GM23338 (cell line): ENCODE measurements around the gene TRIM37. TPM values are rescaled to one million over a fixed set of nuclear protein-coding genes. Genes with fewer than 3 reads are reported as not detected.

Experiments
- ATAC-seq: fragments of 200-7000 bp; cut with Tn5 transposase; 3 replicates; pipeline ENCODE4 v1.9.1; 2020
- DNase-seq: peaks from one replicate; pipeline ENCODE4 v3.0.0-alpha.2; 2015; ENCODE audit warnings: low spot score
- H2AFZ ChIP-seq: fragments of 200-600 bp; sonication (generic); 2 replicates; pipeline ENCODE4 v1.8.0; 2016; ENCODE audit warnings: antibody characterized with exemption, mild to moderate bottlenecking, moderate library complexity
- H3F3A ChIP-seq: fragments of 200-600 bp; sonication (generic); replicated peaks from 2 replicates; pipeline ENCODE4 v1.8.0; 2017; ENCODE audit warnings: antibody characterized with exemption, mixed run types, low read depth
- H3K27ac ChIP-seq: fragments of 200-600 bp; sonication (generic); 2 replicates; pipeline ENCODE4 v1.6.1; 2016; ENCODE audit warnings: low read depth
- H3K27me3 ChIP-seq: fragments of 200-600 bp; sonication (generic); 2 replicates; pipeline ENCODE4 v1.8.0; 2016; ENCODE audit warnings: mild to moderate bottlenecking, mixed run types, moderate library complexity; ENCODE audit not compliant: insufficient read depth
- H3K36me3 ChIP-seq: fragments of 200-600 bp; sonication (generic); 2 replicates; pipeline ENCODE4 v1.8.0; 2016; ENCODE audit warnings: mild to moderate bottlenecking; ENCODE audit not compliant: insufficient read depth
- H3K4me1 ChIP-seq: fragments of 200-600 bp; sonication (generic); 2 replicates; pipeline ENCODE4 v1.8.0; 2016; ENCODE audit warnings: mild to moderate bottlenecking, moderate library complexity; ENCODE audit not compliant: insufficient read depth
- H3K4me2 ChIP-seq: fragments of 200-600 bp; sonication (generic); 2 replicates; pipeline ENCODE4 v1.7.1; 2017; ENCODE audit warnings: mixed run types
- H3K4me3 ChIP-seq: fragments of 200-600 bp; sonication (generic); 2 replicates; pipeline ENCODE4 v1.6.1; 2016; ENCODE audit warnings: mixed run types
- H3K79me2 ChIP-seq: fragments of 200-600 bp; sonication (generic); replicated peaks from 2 replicates; pipeline ENCODE4 v1.8.0; 2017; ENCODE audit warnings: mild to moderate bottlenecking; ENCODE audit not compliant: insufficient read depth
- H3K9me2 ChIP-seq: fragments of 200-600 bp; sonication (generic); 2 replicates; pipeline ENCODE4 v1.8.0; 2017; ENCODE audit not compliant: insufficient read depth
- H4K20me1 ChIP-seq: fragments of 200-600 bp; sonication (generic); replicated peaks from 2 replicates; pipeline ENCODE4 v1.8.0; 2017; ENCODE audit warnings: mild to moderate bottlenecking; ENCODE audit not compliant: insufficient read depth
- H3K27ac Mint-ChIP-seq: 2 replicates; pipeline ENCODE4 v1.8.0; 2020; ENCODE audit warnings: inconsistent platforms, mild to moderate bottlenecking, moderate library complexity, mixed read lengths
- H3K27me3 Mint-ChIP-seq: 3 replicates; pipeline ENCODE4 v1.8.0; 2022; ENCODE audit warnings: low read depth, mild to moderate bottlenecking, moderate library complexity, mixed read lengths, inconsistent platforms; ENCODE audit not compliant: insufficient read depth, poor library complexity
- H3K36me3 Mint-ChIP-seq: 3 replicates; pipeline ENCODE4 v1.8.0; 2021; ENCODE audit warnings: low read depth, mild to moderate bottlenecking, inconsistent platforms, moderate library complexity, mixed read lengths
- H3K4me1 Mint-ChIP-seq: 3 replicates; pipeline ENCODE4 v1.8.0; 2020; ENCODE audit warnings: mild to moderate bottlenecking, inconsistent platforms, mixed read lengths
- H3K4me3 Mint-ChIP-seq: 3 replicates; pipeline ENCODE4 v1.8.0; 2021; ENCODE audit warnings: moderate library complexity, mild to moderate bottlenecking, inconsistent platforms, mixed read lengths
- H3K9me3 Mint-ChIP-seq: 3 replicates; pipeline ENCODE4 v1.8.0; 2020; ENCODE audit warnings: moderate library complexity, mild to moderate bottlenecking, inconsistent platforms, mixed read lengths
- EZH2phosphoT487 ChIP-seq: fragments of 200-600 bp; sonication (generic); IDR thresholded peaks from one replicate; pipeline ENCODE4 v1.8.1; 2018; ENCODE audit warnings: antibody characterized with exemption; ENCODE audit not compliant: unreplicated experiment
- JUNB ChIP-seq: IDR thresholded peaks from one replicate; pipeline ENCODE4 v1.6.1; 2016; ENCODE audit warnings: antibody characterized with exemption; ENCODE audit not compliant: unreplicated experiment
- POLR2AphosphoS5 ChIP-seq: IDR thresholded peaks from 2 replicates; pipeline ENCODE4 v1.6.1; 2016; ENCODE audit warnings: antibody characterized with exemption, low read depth
- STAT1 ChIP-seq: IDR thresholded peaks from one replicate; pipeline ENCODE4 v1.6.1; 2016; ENCODE audit warnings: antibody characterized with exemption; ENCODE audit not compliant: unreplicated experiment
- ZNF114 ChIP-seq: fragments of 250-450 bp; sonication (Bioruptor Pico); IDR thresholded peaks from 2 replicates; pipeline ENCODE4 v1.5.0; 2020; ENCODE audit warnings: mild to moderate bottlenecking, moderate library complexity
- ZNF331 ChIP-seq: fragments of 250-450 bp; sonication (Bioruptor Pico); IDR thresholded peaks from 2 replicates; pipeline ENCODE4 v1.5.0; 2020; ENCODE audit warnings: low read depth, mild to moderate bottlenecking, moderate library complexity
- polyA plus RNA-seq: library from polyadenylated mRNA; unstranded; fragments of >200 nt; fragmentation: Nextera tagmentation; extraction: Ambion mirVana; gene quantifications from 2 replicates; pipeline ENCODE4 v1.2.1, GENCODE V29; 2016
- total RNA-seq: library from RNA; depleted of rRNA; stranded (reverse); fragments of >200 nt; shearing (Covaris generic); gene quantifications from 2 replicates; pipeline ENCODE4 v1.2.3, GENCODE V29; 2014
- TF ChIP-seq, protein P1 (sequence below), 2 experiments: fragments of 200-600 bp in 1 of 2; sonication (generic) in 1 of 2; conservative IDR thresholded peaks; 2 replicates each; pipeline versions ENCODE4 v1.5.1 to v1.6.1; 2016 to 2017; ENCODE audit warnings: antibody characterized with exemption in 2 of 2, low read depth in 2 of 2, mild to moderate bottlenecking in 2 of 2, moderate library complexity in 1 of 2
- TF ChIP-seq, protein P2 (sequence below): fragments of 250-450 bp; sonication (Bioruptor Pico); IDR thresholded peaks from 2 replicates; pipeline ENCODE4 v1.5.0; 2020; ENCODE audit warnings: mild to moderate bottlenecking, moderate library complexity
- TF ChIP-seq, protein P3 (sequence below): IDR thresholded peaks from one replicate; pipeline ENCODE4 v1.6.1; 2018; ENCODE audit warnings: antibody characterized with exemption; ENCODE audit not compliant: unreplicated experiment

Gene TRIM37
- total and polyA plus RNA-seq, 2 experiments from 2014 or later = 61.1 to 71.2 TPM

DNA sequence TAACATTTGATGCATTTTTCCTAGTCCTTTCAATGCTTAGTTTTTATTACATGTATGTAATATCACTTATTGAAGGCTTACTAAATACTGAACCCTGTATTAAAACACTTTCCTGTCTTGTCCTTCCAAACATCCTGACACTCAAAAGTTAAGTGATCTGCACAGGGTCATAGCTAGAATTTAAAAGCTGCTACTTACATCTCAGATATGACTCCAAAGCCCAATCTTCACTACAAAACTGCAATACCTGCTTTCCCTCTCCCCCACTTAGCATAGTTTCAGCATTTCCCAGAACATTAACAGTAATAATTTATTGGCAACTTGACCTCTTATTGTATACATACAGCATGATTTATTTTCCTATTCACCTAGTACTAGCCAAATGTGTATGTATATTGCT lies 4.3 kb upstream of the TRIM37 start:
- H3K4me1 Mint-ChIP-seq = no peaks in the 10 kb centered on the region
- no peak overlapping the region for H3K4me3 Mint-ChIP-seq
- peaks cover 12% of the 10 kb centered on the region for H3K27me3 Mint-ChIP-seq
- Histone ChIP-seq H4K20me1 (peaks cover 10% of the 10 kb centered on the region), H3K79me2 (peaks cover 25% of the 10 kb centered on the region), H2AFZ (no peak overlapping the region), H3K9me2 (no peaks in the 10 kb centered on the region), H3K27me3 (no peaks in the 10 kb centered on the region), H3F3A (peaks cover 10% of the 10 kb centered on the region), H3K4me3 (no peak overlapping the region), H3K36me3 (peaks cover 10% of the 10 kb centered on the region), H3K4me1 (no peaks in the 10 kb centered on the region), H3K27ac (no peak overlapping the region), H3K4me2 (no peak overlapping the region)
- H3K9me3 Mint-ChIP-seq = no peaks in the 10 kb centered on the region
- H3K27ac Mint-ChIP-seq = no peak overlapping the region; the same call in 1 of the 2 replicates
- peaks cover 20% of the 10 kb centered on the region for H3K36me3 Mint-ChIP-seq
- DNase-seq = no peak
- no peak for ATAC-seq
- no peak for TF ChIP-seq ZNF331
- TF ChIP-seq, protein P1, sequence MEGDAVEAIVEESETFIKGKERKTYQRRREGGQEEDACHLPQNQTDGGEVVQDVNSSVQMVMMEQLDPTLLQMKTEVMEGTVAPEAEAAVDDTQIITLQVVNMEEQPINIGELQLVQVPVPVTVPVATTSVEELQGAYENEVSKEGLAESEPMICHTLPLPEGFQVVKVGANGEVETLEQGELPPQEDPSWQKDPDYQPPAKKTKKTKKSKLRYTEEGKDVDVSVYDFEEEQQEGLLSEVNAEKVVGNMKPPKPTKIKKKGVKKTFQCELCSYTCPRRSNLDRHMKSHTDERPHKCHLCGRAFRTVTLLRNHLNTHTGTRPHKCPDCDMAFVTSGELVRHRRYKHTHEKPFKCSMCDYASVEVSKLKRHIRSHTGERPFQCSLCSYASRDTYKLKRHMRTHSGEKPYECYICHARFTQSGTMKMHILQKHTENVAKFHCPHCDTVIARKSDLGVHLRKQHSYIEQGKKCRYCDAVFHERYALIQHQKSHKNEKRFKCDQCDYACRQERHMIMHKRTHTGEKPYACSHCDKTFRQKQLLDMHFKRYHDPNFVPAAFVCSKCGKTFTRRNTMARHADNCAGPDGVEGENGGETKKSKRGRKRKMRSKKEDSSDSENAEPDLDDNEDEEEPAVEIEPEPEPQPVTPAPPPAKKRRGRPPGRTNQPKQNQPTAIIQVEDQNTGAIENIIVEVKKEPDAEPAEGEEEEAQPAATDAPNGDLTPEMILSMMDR (conservative IDR thresholded peaks at IDR 0.05; ENCODE audit: low read depth in 2 of 2) = no peak
- no peak for TF ChIP-seq EZH2phosphoT487
- no peak for TF ChIP-seq POLR2AphosphoS5
- no peak for TF ChIP-seq STAT1
- TF ChIP-seq JUNB = no peak
- TF ChIP-seq, protein P2, sequence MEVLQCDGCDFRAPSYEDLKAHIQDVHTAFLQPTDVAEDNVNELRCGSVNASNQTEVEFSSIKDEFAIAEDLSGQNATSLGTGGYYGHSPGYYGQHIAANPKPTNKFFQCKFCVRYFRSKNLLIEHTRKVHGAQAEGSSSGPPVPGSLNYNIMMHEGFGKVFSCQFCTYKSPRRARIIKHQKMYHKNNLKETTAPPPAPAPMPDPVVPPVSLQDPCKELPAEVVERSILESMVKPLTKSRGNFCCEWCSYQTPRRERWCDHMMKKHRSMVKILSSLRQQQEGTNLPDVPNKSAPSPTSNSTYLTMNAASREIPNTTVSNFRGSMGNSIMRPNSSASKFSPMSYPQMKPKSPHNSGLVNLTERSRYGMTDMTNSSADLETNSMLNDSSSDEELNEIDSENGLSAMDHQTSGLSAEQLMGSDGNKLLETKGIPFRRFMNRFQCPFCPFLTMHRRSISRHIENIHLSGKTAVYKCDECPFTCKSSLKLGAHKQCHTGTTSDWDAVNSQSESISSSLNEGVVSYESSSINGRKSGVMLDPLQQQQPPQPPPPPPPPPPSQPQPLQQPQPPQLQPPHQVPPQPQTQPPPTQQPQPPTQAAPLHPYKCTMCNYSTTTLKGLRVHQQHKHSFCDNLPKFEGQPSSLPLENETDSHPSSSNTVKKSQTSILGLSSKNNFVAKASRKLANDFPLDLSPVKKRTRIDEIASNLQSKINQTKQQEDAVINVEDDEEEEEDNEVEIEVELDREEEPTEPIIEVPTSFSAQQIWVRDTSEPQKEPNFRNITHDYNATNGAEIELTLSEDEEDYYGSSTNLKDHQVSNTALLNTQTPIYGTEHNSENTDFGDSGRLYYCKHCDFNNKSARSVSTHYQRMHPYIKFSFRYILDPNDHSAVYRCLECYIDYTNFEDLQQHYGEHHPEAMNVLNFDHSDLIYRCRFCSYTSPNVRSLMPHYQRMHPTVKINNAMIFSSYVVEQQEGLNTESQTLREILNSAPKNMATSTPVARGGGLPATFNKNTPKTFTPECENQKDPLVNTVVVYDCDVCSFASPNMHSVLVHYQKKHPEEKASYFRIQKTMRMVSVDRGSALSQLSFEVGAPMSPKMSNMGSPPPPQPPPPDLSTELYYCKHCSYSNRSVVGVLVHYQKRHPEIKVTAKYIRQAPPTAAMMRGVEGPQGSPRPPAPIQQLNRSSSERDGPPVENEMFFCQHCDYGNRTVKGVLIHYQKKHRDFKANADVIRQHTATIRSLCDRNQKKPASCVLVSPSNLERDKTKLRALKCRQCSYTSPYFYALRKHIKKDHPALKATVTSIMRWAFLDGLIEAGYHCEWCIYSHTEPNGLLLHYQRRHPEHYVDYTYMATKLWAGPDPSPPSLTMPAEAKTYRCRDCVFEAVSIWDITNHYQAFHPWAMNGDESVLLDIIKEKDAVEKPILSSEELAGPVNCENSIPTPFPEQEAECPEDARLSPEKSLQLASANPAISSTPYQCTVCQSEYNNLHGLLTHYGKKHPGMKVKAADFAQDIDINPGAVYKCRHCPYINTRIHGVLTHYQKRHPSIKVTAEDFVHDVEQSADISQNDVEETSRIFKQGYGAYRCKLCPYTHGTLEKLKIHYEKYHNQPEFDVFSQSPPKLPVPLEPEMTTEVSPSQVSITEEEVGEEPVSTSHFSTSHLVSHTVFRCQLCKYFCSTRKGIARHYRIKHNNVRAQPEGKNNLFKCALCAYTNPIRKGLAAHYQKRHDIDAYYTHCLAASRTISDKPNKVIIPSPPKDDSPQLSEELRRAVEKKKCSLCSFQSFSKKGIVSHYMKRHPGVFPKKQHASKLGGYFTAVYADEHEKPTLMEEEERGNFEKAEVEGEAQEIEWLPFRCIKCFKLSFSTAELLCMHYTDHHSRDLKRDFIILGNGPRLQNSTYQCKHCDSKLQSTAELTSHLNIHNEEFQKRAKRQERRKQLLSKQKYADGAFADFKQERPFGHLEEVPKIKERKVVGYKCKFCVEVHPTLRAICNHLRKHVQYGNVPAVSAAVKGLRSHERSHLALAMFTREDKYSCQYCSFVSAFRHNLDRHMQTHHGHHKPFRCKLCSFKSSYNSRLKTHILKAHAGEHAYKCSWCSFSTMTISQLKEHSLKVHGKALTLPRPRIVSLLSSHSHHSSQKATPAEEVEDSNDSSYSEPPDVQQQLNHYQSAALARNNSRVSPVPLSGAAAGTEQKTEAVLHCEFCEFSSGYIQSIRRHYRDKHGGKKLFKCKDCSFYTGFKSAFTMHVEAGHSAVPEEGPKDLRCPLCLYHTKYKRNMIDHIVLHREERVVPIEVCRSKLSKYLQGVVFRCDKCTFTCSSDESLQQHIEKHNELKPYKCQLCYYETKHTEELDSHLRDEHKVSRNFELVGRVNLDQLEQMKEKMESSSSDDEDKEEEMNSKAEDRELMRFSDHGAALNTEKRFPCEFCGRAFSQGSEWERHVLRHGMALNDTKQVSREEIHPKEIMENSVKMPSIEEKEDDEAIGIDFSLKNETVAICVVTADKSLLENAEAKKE = no peak
- TF ChIP-seq, protein P3, sequence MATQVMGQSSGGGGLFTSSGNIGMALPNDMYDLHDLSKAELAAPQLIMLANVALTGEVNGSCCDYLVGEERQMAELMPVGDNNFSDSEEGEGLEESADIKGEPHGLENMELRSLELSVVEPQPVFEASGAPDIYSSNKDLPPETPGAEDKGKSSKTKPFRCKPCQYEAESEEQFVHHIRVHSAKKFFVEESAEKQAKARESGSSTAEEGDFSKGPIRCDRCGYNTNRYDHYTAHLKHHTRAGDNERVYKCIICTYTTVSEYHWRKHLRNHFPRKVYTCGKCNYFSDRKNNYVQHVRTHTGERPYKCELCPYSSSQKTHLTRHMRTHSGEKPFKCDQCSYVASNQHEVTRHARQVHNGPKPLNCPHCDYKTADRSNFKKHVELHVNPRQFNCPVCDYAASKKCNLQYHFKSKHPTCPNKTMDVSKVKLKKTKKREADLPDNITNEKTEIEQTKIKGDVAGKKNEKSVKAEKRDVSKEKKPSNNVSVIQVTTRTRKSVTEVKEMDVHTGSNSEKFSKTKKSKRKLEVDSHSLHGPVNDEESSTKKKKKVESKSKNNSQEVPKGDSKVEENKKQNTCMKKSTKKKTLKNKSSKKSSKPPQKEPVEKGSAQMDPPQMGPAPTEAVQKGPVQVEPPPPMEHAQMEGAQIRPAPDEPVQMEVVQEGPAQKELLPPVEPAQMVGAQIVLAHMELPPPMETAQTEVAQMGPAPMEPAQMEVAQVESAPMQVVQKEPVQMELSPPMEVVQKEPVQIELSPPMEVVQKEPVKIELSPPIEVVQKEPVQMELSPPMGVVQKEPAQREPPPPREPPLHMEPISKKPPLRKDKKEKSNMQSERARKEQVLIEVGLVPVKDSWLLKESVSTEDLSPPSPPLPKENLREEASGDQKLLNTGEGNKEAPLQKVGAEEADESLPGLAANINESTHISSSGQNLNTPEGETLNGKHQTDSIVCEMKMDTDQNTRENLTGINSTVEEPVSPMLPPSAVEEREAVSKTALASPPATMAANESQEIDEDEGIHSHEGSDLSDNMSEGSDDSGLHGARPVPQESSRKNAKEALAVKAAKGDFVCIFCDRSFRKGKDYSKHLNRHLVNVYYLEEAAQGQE = no peak
- no peak for TF ChIP-seq ZNF114
